CD4-positive, alpha-beta T cell (primary cell): ENCODE results near the gene ATG5. TPM values are rescaled to one million over a fixed set of nuclear protein-coding genes. Genes with fewer than 3 reads are reported as not detected.
A peak's percentile ranks its signal among the peaks of the same experiment; 100 is the strongest.

Source experiments
- ATAC-seq: fragments of 200-7000 bp; cut with Tn5 transposase; one replicate; pipeline ENCODE4 v1.10.0; 2022; ENCODE audit warnings: mild to moderate bottlenecking; ENCODE audit not compliant: poor library complexity
- CTCF ChIA-PET: fragments of 350-600 bp; sonication (Branson Sonifier 250); formaldehyde crosslinking; loops from one replicate; lab custom pipeline; 2021; ENCODE audit warnings: antibody characterized with exemption, inconsistent platforms; lab: Charles Lee
- POLR2A ChIA-PET: fragments of 350-600 bp; sonication (Branson Sonifier 250); formaldehyde crosslinking; loops from one replicate; lab custom pipeline; 2021; ENCODE audit warnings: antibody characterized with exemption, inconsistent platforms; lab: Charles Lee
- DNase-seq, 14 experiments: peaks; one replicate each; pipeline ENCODE4 v3.0.0-alpha.2; 2013 to 2020; ENCODE audit warnings: mixed read lengths in 2 of 14
- H3K27ac ChIP-seq, 2 donors: one replicate each; pipeline versions ENCODE4 v1.5.1 to v1.7.0; 2013; ENCODE audit warnings: low read length in 2 of 2, low read depth in 1 of 2, mild to moderate bottlenecking in 1 of 2
- H3K27me3 ChIP-seq, 2 experiments: 1 replicate in 1 of 2; 2 replicates in 1 of 2; pipeline versions ENCODE4 v1.6.1 to v1.7.0; 2013; ENCODE audit warnings: low read length in 2 of 2, control low read depth in 1 of 2, mild to moderate bottlenecking in 1 of 2, moderate library complexity in 1 of 2; ENCODE audit not compliant: insufficient read depth in 2 of 2, control insufficient read depth in 1 of 2
- H3K36me3 ChIP-seq: one replicate; pipeline ENCODE4 v1.6.1; 2013; ENCODE audit warnings: low read length, control low read depth; ENCODE audit not compliant: insufficient read depth
- H3K4me1 ChIP-seq: one replicate; pipeline ENCODE4 v1.6.1; 2013; ENCODE audit warnings: low read length, control low read depth; ENCODE audit not compliant: insufficient read depth
- H3K4me3 ChIP-seq: one replicate; pipeline ENCODE4 v1.5.1; 2013; ENCODE audit warnings: mild to moderate bottlenecking, low read length, moderate library complexity
- H3K9me3 ChIP-seq, 2 experiments: 1 replicate in 1 of 2; 2 replicates in 1 of 2; pipeline versions ENCODE4 v1.6.1 to v1.7.0; 2013; ENCODE audit warnings: low read length in 2 of 2, mild to moderate bottlenecking in 2 of 2, control low read depth in 1 of 2, moderate library complexity in 1 of 2; ENCODE audit not compliant: control insufficient read depth in 1 of 2, insufficient read depth in 1 of 2
- H3K27ac Mint-ChIP-seq: one replicate; pipeline ENCODE4 v1.8.0; 2020; ENCODE audit warnings: mixed read lengths
- H3K27me3 Mint-ChIP-seq: one replicate; pipeline ENCODE4 v1.8.0; 2021; ENCODE audit warnings: mixed read lengths
- H3K36me3 Mint-ChIP-seq: one replicate; pipeline ENCODE4 v1.8.0; 2021; ENCODE audit warnings: low read depth, mixed read lengths
- H3K4me1 Mint-ChIP-seq: one replicate; pipeline ENCODE4 v1.8.0; 2021; ENCODE audit warnings: low read depth, mixed read lengths
- H3K4me3 Mint-ChIP-seq: one replicate; pipeline ENCODE4 v1.8.0; 2020; ENCODE audit warnings: mild to moderate bottlenecking, mixed read lengths
- H3K9me3 Mint-ChIP-seq: one replicate; pipeline ENCODE4 v1.8.0; 2020; ENCODE audit warnings: mixed read lengths
- CTCF ChIP-seq: fragments of 200-600 bp; IDR thresholded peaks from one replicate; pipeline ENCODE4 v1.8.0; 2022; ENCODE audit warnings: antibody characterized with exemption, mild to moderate bottlenecking
- intact Hi-C, 2 experiments: fragments of 100-400 bp; cut with DNase I in 1 of 2; cut with micrococcal nuclease in 1 of 2; formaldehyde crosslinking; loops; one replicate each; pipeline versions ENCODE4 v1.15.1 to v1.9.0; 2023 to 2025; cut with DNase I, micrococcal nuclease
- total RNA-seq, 174 experiments: library from RNA in 2 of 174; stranded (reverse) in 2 of 174; gene quantifications; one replicate each; pipeline ENCODE4 v1.2.3 and lab custom pipeline; 2021 to 2026

The ATG5 gene
- total RNA-seq, 2 experiments from 2014 or later = 19.4 to 23.2 TPM

DNA sequence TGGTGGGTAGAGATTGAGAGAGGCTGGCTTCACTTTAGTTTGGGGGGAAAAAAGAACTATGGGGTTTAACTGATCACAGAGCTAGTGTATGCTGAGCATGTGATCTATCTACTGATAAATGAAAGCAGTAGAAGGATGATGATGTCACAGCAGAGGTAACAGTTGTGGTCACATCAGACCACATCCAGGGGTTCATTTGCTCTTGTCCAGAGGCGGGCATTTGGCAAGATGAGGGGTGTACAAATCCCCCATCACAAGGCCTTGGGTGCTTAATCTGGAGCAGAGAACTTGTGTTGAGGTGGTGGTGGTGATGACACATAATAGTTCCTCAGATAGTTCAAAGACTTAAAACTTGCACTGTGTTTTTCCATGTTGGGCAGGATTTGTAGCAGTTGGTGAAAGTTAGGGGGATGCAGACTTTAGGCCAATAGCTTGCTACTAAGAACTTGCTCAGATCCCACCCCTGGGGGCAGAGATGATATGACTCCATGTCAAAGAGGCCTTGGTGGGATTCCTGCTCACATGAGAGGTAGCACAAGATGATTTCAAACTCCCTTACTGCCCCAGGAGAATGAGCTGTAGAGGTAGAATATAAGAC lies 176.0 kb downstream of the ATG5 start:
- H3K4me3 ChIP-seq = no peak overlapping the region
- H3K9me3 Mint-ChIP-seq = no peaks in the 10 kb centered on the region
- H3K36me3 ChIP-seq = no peaks in the 10 kb centered on the region
- ATAC-seq = peak; percentile 32
- no peaks in the 10 kb centered on the region for H3K27me3 Mint-ChIP-seq
- ChIA-PET CTCF (interaction anchor here (1.9 kb wide), 1 partner anchor 40 kb away, joined by 4 read pairs; no protein-coding TSS in a partner anchor), POLR2A (no interaction called here)
- peaks cover 19% of the 10 kb centered on the region for H3K4me1 ChIP-seq
- TF ChIP-seq CTCF = no peak
- peak in 3 of 14 experiments; percentile 38 to 71 (median 59) for DNase-seq
- peaks cover 26% of the 10 kb centered on the region for H3K4me1 Mint-ChIP-seq
- no peak overlapping the region for H3K27ac Mint-ChIP-seq
- H3K27ac ChIP-seq = no peak overlapping the region
- no peaks in the 10 kb centered on the region for H3K9me3 ChIP-seq
- no peaks in the 10 kb centered on the region for H3K27me3 ChIP-seq
- no peaks in the 10 kb centered on the region for H3K36me3 Mint-ChIP-seq
- no peak overlapping the region for H3K4me3 Mint-ChIP-seq
- intact Hi-C loops = no loop called here

DNA sequence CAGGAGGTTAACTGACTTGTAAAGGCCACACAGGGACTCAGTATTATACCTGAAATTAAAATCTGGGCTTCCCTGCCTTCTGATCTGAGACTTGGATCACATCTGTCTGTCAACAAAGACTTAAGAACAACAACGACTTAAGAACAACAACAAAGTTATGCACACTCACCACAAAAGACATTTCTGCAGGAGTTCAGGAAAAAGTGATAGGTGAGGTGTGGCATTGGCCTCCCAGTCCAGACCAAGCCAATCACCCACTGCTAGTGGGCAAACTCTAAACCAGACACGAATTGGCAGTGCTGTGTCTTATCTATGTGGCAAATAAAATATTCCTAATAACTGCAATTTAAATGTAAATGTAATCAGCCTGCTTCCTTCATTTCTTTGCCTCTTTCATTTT lies 178.1 kb downstream of the ATG5 start:
- Mint-ChIP-seq H3K36me3 (no peaks in the 10 kb centered on the region), H3K27me3 (no peaks in the 10 kb centered on the region), H3K9me3 (no peaks in the 10 kb centered on the region), H3K27ac (no peak overlapping the region), H3K4me3 (no peak overlapping the region), H3K4me1 (peaks cover 40% of the 10 kb centered on the region)
- ATAC-seq = no peak
- DNase-seq = no peak
- ChIA-PET POLR2A (no interaction called here), CTCF (no interaction called here)
- Histone ChIP-seq H3K9me3 (no peaks in the 10 kb centered on the region), H3K4me3 (no peak overlapping the region), H3K36me3 (no peaks in the 10 kb centered on the region), H3K27me3 (no peaks in the 10 kb centered on the region), H3K27ac (no peak overlapping the region), H3K4me1 (peaks cover 32% of the 10 kb centered on the region)
- no peak for TF ChIP-seq CTCF
- intact Hi-C loops = no loop called here

DNA sequence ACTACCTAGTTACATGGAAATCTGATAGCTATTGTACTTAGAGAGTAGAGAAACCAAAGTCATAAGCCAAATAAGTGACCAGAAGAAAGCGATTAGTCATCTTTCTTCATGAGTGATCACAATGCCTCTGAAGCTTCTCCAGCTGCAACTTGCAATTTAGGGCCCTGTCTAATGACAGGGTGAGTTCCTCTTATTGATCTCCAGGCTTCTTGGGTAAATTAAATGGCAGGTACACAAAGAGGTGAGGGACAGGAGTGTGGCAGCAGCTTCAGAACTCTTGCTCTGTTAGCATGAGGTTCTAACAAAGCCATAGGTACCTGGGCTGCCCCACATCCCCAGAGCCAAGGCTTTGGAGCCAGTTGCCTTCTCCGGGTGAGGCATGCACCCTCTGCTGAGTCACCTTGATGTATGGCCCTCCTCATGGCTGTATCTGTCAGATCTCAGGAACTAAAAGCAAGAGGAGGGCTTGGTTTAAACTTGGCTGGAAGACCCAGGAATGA lies 178.7 kb downstream of the ATG5 start:
- intact Hi-C loops = no loop called here
- H3K4me1 Mint-ChIP-seq = peaks cover 46% of the 10 kb centered on the region
- TF ChIP-seq CTCF = no peak
- no peaks in the 10 kb centered on the region for H3K9me3 ChIP-seq
- ATAC-seq (no peak), DNase-seq (no peak)
- no peak overlapping the region for H3K27ac Mint-ChIP-seq
- H3K36me3 Mint-ChIP-seq = no peaks in the 10 kb centered on the region
- H3K27ac ChIP-seq = no peak overlapping the region
- no peak overlapping the region for H3K4me3 Mint-ChIP-seq
- H3K4me3 ChIP-seq = no peak overlapping the region
- peaks cover 38% of the 10 kb centered on the region for H3K4me1 ChIP-seq
- no peaks in the 10 kb centered on the region for H3K27me3 ChIP-seq
- POLR2A ChIA-PET = no interaction called here
- H3K27me3 Mint-ChIP-seq = no peaks in the 10 kb centered on the region
- H3K36me3 ChIP-seq = no peaks in the 10 kb centered on the region
- CTCF ChIA-PET = no interaction called here
- H3K9me3 Mint-ChIP-seq = no peaks in the 10 kb centered on the region
